Heart left ventricle (tissue), 13 donors: ENCODE results near the gene ARHGEF6.

Source experiments
- POLR2A ChIP-seq, 2 donors: fragments of 450-650 bp; IDR thresholded peaks; one replicate each; pipeline ENCODE4 v1.6.1; 2017; ENCODE audit warnings: antibody characterized with exemption in 2 of 2, mild to moderate bottlenecking in 2 of 2, moderate library complexity in 2 of 2
- TF ChIP-seq, protein P1 (sequence below), 12 donors: fragments of 200-600 bp; sonication (generic) in 4 of 12; IDR thresholded peaks; one replicate each; pipeline versions ENCODE4 v1.5.0 to v1.8.0; 2018 to 2022; ENCODE audit warnings: antibody characterized with exemption in 12 of 12, mild to moderate bottlenecking in 5 of 12
- donor health status: ischemic (EF 13 %, LVEDD 7.1; RV severe dilation, severe dysfunction).
- donor health status: DM: no; HTN: yes; CAD: no.
- donor health status: DM: no; HTN: no; CAD: no.
- donor health status: ischemic (EF 25% LVEDD 6.9; RV normal size, moderate dysfunction).
- donor health status: ischemic (EF 25% LVEDD 5.7; RV mildly dilated, moderate dysfunction).
- donor health status: ischemic (EF 35%, LVEDD 5.7; RV mildly dilated, moderate dysfunction).
- donor health status: nonischemic (EF 11% LVEDD 7.7; RV severe dilation, severe dysfunction).
- donor health status: DM: yes; HTN: yes; CAD: no.
- donor health status: PGD.
- donor health status: ischemic (EF 29% LVEDD 5.4; RV normal size, mild dysfunction).
- donor health status: nonischemic (EF 23%, LVEDD 6.1; RV moderate dilation, normal function).

DNA sequence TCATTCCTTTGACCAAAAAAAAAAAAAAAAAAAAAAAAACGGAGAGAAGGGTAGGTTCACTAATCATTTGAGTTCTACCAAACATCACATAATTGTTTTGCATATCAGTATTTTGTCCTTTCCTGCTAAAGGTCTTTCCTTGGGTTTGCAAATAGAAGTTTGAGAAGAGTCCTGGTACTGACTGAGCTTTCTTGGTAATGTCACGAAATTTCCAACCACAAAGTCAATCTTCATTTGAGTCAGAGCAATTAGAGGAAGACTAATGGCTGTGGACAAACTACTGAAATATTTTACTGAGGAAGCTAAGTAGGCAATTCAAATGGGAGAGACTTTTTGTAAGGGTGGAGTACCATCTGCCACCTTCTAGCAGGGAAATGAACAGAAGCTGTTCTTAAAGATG lies 154.5 kb downstream of the ARHGEF6 start:
- TF ChIP-seq, protein P1, sequence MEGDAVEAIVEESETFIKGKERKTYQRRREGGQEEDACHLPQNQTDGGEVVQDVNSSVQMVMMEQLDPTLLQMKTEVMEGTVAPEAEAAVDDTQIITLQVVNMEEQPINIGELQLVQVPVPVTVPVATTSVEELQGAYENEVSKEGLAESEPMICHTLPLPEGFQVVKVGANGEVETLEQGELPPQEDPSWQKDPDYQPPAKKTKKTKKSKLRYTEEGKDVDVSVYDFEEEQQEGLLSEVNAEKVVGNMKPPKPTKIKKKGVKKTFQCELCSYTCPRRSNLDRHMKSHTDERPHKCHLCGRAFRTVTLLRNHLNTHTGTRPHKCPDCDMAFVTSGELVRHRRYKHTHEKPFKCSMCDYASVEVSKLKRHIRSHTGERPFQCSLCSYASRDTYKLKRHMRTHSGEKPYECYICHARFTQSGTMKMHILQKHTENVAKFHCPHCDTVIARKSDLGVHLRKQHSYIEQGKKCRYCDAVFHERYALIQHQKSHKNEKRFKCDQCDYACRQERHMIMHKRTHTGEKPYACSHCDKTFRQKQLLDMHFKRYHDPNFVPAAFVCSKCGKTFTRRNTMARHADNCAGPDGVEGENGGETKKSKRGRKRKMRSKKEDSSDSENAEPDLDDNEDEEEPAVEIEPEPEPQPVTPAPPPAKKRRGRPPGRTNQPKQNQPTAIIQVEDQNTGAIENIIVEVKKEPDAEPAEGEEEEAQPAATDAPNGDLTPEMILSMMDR (IDR thresholded peaks at IDR 0.05): no peak
- no peak for TF ChIP-seq POLR2A (IDR thresholded peaks at IDR 0.05)
